Posterior cingulate gyrus (tissue), 11 donors: Measurements from ENCODE around the gene NDC1.
"Not testable (repeated sequence)": the region's sequence is repeated elsewhere in the genome, so short reads cannot be mapped to it uniquely, and the experiment has no call there.

Source experiments
- DNase-seq, 10 donors: peaks; one replicate each; pipeline versions ENCODE4 v3.0.0 to v3.0.0-alpha.2; 2020 to 2021; ENCODE audit warnings: mixed read lengths in 3 of 10
- intact Hi-C: fragments of 100-400 bp; cut with DNase I; formaldehyde crosslinking; loops from one replicate; pipeline ENCODE4 v1.15.1; 2023

Gene NDC1, protein sequence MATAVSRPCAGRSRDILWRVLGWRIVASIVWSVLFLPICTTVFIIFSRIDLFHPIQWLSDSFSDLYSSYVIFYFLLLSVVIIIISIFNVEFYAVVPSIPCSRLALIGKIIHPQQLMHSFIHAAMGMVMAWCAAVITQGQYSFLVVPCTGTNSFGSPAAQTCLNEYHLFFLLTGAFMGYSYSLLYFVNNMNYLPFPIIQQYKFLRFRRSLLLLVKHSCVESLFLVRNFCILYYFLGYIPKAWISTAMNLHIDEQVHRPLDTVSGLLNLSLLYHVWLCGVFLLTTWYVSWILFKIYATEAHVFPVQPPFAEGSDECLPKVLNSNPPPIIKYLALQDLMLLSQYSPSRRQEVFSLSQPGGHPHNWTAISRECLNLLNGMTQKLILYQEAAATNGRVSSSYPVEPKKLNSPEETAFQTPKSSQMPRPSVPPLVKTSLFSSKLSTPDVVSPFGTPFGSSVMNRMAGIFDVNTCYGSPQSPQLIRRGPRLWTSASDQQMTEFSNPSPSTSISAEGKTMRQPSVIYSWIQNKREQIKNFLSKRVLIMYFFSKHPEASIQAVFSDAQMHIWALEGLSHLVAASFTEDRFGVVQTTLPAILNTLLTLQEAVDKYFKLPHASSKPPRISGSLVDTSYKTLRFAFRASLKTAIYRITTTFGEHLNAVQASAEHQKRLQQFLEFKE

DNA sequence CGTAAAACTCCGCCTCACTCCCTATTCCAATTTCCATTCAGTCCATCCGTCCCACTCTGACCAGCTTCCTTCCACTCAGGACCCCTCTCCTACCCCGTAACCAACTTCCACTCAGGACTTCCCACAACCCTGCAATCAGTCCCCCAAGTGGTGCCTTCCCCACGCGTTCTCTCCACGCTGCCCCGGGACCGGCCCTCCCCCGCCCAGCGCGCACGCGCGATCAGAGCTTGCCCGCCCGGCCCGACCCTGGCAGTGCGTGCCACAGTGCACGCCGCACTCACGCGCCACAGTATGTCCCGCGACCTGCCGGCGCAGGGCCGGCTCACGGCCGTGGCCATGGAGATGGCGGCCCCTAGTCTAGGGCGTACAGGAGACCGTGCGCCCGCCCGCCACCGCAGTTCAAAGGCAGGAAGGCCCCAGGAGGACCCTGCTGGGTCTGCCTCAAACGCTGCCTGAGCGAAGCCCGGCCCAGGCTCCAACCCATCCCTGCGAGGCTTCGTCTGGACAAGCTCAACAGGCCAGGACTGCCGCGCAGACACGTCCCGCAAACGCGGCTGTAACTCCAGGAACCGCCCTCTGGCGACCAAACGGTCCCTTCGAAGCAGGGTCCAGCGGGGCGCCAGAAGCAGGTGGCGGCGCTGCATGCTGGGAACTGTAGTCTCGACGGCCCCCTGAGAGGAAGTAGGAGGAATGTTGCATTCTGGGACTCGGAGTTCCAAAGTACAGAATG lies at the start of gene NDC1:
TSS of gene NDC1 (minus strand) at position 373 of the 730 bp plus-strand sequence. CDS start at position 338, 35 bp downstream.
- intact Hi-C loops, result loop anchor here (1.0 to 5.0 kb wide), 4 partner anchors 51 to 924 kb away; partner anchors contain the start of genes IFT25, LRRC42, PARS2 and TCEANC2
- peak; percentile 86 to 98 (median 90) for DNase-seq

DNA sequence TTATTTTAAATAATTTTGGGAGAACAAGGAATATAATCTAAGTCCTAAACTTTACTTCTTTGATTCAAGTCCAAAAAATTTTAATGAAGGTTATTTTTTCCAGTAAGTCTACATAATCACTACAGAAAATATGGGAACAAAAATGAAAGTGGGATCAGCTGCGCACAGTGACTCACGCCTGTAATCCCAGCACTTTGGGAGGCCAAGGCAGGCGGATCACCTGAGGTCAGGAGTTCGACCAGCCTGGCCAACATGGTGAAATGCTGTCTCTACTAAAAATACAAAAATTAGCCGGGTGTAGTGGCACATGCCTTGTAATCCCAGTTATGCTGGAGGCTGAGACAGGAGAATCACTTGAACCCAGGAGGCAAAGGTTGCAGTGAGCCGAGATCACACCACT lies 45.5 kb upstream of the NDC1 start:
- DNase-seq, intact Hi-C loops: not testable (repeated sequence)

DNA sequence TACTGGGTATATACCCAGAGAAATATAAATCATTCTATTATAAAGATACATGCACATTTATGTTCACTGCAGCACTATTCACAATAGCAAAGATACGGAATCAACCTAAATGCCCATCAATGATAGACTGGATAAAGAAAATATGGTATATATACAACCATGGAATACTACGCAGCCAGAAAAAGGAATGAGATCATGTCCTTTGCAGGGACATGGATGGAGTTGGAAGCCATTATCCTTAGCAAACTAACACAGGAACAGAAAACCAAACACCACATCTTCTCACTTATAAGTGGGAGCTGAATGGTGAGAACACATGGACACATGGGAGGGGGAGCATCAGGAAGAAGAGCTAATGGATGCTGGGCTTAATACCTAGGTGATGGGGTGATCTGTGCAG lies 43.8 kb upstream of the NDC1 start:
- DNase-seq, intact Hi-C loops: not testable (repeated sequence)

DNA sequence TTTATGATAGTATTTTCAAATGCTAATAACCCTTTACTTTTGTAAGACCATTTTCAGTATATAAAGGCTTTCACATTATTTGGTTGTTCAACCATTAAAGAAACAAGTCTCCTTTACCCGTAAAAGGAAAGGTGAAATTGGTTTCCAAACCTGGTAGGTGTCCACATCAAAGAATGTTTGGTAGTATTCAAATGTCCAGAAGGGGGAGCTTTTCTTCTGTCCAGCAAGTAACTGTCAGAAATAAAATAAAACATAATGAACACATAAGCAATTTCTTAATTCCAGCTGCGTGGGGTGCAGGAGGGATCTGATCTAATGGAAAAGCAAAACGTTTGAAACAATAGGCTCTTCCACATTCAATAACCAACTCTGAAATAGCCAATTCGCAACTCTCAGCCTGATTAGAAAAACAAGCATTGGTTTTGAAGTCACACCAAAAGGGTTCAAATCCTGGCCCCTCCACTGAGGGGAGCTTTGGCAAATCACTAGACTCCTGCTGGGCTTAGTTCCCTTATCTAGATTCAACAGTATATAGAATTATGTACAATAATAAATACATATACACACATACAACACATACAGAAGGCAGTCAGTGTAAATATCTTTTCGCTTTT lies 40.5 kb upstream of the NDC1 start:
- DNase-seq, result no peak
- intact Hi-C loops, result no loop called here

DNA sequence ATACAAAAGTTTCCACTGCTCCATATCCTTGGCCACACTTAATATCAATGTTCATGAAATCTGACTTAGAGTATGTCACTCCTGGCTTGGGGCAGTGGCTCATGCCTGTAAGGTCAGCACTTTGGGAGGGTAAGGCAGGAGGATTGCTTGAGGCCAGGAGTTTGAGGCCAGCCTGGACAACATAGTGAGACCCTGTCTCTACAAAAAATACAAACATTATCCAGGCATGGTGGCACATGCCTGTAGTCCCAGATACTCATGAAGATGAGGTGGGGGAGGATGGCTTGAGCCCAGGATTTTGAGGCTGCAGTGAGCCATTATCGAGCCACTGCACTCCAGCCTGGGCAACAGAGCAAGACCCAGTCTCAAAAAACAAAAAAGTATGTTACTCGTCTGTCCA lies 37.1 kb upstream of the NDC1 start:
- DNase-seq, intact Hi-C loops: not testable (repeated sequence)

DNA sequence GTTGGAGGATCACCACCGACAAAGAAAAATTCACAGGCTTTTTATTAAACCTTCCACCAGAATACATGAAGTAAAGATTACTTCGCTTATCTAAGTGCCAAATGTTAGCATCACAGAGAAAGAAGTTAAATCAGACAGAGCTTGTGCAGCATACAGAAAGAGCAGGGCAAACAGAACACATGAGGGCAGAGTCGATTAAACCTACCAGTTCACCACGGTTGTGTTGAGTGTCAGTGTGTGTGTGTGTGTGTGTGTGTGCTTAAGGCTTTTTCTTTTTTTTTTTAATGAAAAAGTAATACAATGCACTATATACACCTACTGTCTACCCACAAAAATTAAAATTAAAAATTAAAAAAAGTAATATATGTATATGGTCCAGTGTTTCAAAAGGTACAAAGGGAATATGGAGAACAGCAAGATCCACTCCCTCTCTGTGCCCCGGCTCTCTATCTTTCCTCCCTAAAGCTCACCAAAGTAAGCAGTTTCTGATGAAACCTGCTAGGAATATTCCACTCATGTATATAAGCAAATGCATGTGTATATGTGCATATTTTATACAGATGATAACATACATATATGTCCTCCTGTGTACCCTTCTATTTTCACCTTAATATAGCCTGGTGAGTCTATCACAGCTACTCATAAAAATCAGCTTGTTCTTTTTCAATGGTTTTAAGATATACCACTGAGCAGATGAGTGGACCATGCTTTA lies 33.8 kb upstream of the NDC1 start:
- intact Hi-C loops, result no loop called here
- DNase-seq, result no peak

DNA sequence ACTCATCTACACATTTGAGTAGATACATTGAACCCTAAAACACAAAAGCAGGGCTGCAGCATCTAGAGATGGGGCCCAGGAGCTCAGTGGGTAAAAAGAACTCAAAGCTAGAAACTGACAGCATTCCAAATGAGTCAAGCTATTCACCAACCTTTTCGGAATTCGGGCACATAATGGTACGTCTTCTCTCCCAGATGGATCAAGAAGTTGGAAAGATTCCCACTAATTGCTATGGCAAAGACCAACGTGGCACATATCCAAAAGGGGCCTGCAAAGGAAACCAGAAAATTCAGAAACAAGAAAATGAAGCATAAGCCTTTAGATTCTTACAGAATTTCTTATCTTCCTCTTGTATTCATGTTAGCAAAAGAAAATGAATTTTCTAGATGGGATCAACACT lies 33.1 kb upstream of the NDC1 start:
- no peak for DNase-seq
- intact Hi-C loops, result no loop called here

DNA sequence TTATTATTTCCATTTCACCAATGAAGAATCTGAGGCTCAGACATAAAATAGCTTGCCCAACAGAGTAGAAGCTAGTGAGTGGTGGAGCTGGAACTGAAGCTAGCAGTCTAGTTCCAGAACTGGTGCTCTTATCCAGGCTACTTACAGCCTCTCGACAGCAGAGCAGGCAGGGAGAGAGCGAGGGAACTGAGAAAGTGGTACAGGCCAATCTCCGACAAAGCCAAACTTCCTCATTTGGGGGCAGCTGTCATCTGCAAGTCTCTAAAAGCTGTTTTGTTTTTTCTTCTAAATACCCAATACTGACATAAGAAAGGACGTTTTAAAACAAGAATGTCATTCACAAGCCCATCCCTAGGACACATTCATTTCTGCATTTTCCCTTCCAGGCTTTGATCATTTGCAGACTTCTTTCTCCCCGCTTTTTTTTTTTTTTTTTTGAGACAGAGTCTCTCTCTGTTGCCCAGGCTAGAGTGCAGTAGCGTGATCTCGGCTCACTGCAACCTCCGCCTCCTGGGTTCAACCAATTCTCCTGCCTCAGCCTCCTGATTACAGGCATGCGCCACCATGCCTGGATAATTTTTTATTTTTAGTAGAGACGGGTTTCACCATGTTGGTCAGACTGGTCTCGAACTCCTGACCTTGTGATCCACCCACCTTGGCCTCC lies 31.5 kb upstream of the NDC1 start:
- intact Hi-C loops, result no loop called here
- no peak for DNase-seq

DNA sequence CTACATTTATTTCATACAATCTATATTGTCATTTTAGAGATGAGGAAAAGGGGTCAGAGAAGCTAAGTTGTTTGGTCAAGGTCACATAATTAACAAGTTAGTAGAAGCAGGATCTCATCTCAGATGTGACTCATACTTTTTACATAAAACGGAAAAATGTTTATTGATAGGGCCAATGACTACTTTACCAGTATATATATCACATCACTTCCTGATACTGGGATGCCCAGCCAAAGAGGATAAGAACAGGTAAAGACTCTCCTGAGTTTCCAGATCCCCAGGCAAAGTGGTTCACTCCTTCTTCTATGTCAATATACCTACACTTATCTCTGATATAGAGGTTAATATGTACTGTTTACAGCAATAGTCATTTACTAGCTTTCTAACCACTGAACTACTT lies 30.5 kb upstream of the NDC1 start:
- DNase-seq, result no peak
- intact Hi-C loops, result no loop called here

DNA sequence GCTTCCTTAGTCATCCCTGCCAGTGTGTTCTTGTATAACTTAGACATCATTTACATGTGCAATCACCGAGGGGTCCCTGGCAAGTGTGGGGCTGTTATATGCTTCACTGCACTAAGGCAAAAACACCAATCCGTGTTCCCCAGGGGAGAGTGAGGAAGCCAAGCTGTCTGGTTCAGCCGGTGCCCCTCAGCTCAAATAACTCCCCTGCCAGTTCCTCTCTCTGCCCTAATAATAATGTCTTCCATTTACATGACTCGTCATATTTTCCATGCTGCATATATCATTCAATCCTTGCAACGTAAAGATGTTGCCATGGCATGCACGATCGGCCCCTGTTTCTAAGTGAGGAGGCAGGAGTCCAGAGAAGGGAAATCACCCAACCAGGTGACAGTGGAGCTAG lies 24.4 kb upstream of the NDC1 start:
- DNase-seq, result no peak
- intact Hi-C loops, result no loop called here

DNA sequence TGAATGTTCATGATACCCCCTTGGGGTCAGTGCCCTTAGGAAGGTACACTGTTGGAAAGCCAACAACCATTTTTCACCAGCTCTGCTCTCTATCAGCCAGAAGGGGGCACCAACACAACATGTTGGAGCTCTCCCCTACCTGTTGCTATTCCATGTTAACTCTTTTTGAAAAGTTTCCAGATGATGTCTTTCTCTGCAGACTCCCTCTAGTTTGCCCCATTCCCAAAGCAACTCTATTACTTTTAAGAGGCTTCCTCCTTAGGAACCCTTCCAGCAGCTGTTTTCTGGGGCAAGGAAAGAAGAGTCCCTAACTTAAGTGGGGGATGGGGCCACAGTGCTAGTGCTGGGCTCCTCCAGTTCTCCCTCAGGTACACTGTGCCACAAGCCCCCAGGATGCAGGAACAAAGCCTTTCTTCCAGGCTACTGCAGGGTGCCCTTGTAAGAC lies 22.9 kb upstream of the NDC1 start:
- peak in 3 of 10 donors; percentile 24 to 34 (median 28) for DNase-seq
- intact Hi-C loops, result no loop called here

DNA sequence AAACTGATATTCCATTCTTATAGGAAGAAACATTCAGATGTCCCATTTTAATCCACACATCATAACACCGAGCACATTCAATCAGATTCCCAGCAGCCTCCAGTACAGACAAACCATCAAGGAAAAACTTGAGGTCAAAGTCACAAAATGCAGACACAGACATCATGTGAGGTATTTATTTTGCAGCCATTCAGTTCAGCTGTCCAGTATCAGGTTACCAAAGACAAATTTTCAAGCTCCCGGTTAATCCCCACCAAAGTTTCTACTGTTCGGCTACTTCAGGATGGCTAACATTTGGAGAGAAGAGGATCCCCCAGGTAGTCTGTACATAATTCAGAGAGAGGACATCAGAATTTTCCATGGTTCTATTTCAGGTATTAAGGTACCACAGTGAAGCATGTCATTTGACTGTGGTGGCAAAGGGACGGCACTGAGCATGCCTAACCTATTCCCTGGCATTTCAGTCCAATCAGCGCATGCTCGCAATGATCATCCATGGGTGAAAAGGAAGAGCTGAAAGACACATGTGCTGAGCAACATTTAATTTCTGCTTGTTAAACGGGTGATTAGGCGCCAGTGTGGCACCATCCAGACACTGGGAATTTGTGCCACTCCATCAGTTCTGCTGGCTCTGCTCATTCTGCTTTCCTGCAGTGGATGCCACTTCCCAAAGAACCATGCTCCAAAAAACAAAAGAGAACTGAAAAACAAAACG lies 13.6 kb upstream of the NDC1 start:
- intact Hi-C loops, result no loop called here
- no peak for DNase-seq

DNA sequence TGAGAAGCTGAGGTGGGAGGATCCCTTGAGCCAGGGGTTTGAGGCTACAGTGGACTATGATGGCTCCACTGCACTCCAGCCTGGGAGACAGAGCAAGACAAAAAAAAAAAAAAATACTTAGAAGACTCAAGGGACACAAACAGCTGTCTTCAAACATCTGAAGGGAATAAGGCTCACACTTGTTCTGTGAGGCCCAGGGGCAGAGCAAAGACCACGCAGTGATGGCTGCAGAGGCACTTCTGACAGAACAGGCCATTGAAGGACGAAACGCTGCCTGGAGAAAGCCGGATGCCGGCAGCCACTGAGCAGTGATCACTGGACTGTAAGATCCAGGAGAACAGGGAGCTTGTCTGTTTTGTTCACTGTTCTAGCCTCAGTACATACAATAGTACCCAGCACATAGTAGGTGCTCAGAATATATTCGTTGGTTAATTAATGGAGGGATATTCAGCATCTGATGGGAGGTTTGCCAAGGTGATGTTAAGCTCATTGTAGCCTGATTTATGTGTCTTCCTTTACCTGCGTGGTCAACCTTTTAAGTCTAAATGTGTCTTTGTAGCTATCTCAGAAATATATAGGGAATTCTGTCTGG lies 12.1 kb upstream of the NDC1 start:
- intact Hi-C loops, result no loop called here

DNA sequence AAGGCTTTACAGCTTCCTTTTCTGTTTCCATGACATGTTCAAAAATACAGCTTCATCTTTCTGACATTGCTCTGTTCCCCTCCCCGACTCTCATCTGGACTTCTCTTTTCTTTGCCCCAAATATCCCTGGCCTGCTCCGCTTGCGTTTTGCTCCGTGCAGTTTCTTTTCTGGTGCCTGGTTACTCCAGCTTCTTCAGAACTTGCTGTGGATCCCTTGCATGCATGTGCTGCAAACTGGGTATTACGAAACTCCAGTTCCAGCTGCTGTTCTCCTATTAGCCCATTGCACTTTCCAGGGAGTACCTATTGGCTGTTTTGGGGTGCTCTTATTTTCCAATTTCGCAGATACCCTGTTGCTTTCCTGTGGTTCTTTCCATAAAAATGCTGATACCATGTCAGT lies 9.9 kb upstream of the NDC1 start:
- intact Hi-C loops, result no loop called here
- DNase-seq, result no peak

More for the DNA sequence above, 12.1 kb upstream of the NDC1 start:
- DNase-seq, result no peak

DNA sequence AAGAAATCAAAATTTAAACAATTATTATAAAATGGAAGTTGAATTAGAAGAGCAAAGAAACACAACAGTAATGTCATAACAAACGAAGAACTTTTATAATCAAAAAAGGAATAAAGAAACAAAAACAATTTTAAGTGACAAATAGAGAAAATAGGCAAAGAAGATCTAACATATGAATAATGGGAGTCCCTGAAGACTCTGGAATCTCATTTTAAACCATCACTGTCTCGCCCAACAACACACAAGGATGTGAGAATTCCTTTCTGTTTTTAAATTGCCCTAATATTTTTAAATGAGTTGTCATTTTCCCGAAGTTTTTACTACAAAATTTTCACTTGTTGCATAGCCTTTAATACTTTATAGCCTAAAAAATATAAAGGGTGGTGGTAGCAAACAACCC lies 4.3 kb upstream of the NDC1 start:
- no peak for DNase-seq
- intact Hi-C loops, result no loop called here

DNA sequence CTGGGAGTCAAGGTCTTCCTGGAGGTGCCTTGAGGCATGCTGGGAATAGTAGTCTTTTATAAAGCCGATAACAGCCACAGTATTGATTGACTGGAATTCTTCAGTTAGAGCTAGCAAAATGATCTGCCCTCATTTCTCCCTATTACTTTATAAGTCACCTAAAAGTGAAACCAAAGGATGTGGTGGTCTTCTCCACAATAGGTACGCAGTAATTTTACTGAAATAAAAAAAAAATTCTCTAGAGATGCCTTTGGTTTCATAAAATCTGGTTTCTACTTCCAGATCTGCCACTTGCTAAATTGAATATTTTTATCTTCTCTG lies 518 bp upstream of the NDC1 start:
- no peak for DNase-seq
- intact Hi-C loops, result loop anchor here (1.0 to 5.0 kb wide), 4 partner anchors 50 to 924 kb away; partner anchors contain the start of genes IFT25, LRRC42, PARS2 and TCEANC2

DNA sequence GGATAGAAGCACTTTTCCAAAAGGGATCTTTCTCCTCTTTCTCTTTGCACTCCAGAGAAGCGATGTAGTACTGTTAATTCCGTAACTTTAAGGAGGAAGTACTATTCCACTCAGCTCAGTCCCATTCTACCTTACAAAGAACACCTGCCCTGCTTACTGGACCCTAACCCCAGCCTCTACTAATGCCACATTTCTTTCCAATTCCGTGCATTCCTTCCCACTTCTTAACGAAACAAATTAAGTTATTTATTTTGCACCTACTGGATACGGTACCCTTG lies 511 bp downstream of the NDC1 start:
- no peak for DNase-seq
- intact Hi-C loops, result loop anchor here (5.0 kb wide), 2 partner anchors 110 to 925 kb away; partner anchors contain the start of genes IFT25, LRRC42 and PARS2

DNA sequence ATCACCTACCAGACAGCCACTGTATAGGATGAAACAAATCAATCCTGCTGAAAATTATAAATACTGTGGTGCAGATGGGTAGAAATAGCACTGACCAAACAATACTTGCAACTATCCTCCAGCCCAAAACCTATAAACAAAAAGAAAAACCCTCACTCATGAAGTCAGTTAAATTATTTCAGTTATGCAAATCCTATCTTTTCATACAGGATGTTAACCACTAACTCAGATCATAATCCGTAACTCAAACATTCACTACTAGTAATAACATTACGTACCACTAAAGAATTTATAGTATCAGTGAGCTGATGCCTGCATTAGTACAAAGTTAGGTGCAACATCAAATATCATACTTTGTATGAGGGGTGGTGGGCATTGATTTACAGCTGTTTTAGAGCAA lies 2.6 kb downstream of the NDC1 start:
- no peak for DNase-seq

More for the DNA sequence above, 2.6 kb downstream of the NDC1 start:
- intact Hi-C loops, result loop anchor here (5.0 kb wide), 2 partner anchors 112 to 927 kb away; partner anchors contain the start of genes IFT25, LRRC42 and PARS2
